Left forelimb (tissue), 1 donor: ENCODE data around the gene ATXN8OS.
"Not testable (repeated sequence)": the region's sequence is repeated elsewhere in the genome, so short reads cannot be mapped to it uniquely, and the experiment has no call there.

Experiments used
- DNase-seq: peaks from one replicate; pipeline ENCODE4 v3.0.0-alpha.2; 2018; ENCODE audit warnings: low spot score

ATXN8OS gene

DNA sequence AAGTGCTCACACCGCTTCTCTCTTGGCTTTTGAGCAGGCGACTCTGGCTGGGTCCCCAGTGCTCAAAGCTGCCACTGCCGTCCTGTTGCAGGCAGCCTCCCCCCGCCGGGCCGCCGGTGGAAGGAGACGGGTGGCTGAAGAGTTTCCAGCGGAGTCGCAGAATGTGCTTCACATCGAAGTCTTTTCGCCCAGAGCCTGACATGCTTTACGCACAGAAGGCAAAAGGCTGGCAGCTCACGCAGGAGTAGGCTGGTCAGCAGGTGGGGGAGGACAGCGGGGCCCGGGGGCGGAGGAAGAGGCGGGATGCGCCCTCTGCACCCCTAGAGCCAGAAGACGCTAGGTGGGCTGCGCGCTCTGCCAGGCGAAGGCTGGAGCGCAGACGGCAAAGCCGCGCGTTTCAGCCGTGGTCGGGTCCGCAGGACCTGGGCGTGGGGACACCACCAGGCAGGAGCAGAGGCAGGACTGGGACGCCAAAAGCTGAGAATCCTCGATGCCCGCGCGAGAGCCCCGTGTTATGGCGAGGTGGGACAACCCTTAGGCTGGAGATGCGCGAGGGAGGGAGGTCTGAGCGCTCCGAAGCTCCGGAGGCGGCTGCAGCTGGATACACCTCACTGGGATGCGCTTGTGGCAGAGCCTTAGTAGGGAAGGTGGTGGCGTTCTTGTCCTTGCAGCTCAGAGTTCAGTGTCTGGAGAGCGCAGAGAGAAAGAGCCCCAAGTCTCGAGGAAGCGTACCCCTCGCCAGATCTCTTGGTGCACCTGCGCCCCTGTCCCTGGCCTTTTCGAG, at the start of gene ATXN8OS:
ATXN8OS (plus strand) TSS at position 329 of the 784 bp plus-strand sequence.
- DNase-seq = no peak

DNA sequence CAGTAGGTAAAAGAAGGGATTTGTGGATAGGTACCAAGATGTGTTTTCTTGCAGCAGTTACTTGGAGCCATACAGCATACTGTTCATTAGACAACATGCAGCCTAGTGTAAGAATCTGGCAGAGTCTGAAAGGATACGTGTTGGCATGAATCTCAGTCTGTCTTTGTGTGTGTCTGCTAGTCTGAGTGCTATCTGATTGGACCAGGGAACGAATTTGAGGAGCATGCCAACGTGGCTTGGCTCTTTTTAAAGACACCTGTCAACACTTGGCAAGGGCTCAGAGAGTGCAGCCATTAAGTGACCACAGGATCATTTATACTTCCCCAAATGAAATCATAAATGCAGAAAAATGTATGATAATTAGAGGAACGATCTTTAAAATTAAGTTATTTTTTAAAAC, 27.6 kb upstream of the ATXN8OS start:
- no peak for DNase-seq

DNA sequence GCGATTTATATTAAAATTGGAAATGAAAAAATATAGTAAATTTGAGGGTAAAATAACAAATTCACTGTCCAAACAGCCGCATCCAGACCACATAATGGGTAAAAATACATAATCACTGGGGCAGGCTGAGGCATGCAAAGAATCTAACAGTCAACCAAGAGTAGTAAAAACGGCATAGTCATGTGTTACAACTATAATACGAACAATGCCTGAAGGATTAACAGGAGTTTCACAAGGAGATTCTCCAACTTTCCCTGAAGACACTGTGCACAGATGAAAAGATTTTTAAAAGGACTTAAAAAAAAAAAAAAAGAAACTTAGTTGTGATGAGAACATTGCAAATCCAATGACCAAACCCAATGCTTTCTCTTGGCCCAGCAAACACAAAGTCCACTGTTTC, 20.4 kb upstream of the ATXN8OS start:
- no peak for DNase-seq

DNA sequence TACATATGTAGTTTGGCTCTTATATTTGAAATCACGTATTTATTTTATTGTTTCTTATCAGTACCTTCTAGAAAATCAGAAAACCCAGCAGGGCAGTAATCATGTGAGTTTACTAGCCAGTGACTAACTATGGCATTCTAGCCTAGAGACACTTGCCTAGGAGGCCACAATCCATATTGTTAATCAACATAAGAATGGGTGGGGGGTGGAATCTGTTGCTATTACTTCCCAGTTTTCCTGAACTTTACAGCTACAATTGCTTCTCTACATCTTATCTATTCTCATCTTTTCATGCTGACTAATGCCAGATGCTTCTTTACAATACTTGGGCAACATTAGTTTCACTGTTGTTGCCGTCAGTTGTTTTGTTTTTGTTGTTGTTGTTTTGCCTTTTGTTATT, 18.7 kb upstream of the ATXN8OS start:
- no peak for DNase-seq

DNA sequence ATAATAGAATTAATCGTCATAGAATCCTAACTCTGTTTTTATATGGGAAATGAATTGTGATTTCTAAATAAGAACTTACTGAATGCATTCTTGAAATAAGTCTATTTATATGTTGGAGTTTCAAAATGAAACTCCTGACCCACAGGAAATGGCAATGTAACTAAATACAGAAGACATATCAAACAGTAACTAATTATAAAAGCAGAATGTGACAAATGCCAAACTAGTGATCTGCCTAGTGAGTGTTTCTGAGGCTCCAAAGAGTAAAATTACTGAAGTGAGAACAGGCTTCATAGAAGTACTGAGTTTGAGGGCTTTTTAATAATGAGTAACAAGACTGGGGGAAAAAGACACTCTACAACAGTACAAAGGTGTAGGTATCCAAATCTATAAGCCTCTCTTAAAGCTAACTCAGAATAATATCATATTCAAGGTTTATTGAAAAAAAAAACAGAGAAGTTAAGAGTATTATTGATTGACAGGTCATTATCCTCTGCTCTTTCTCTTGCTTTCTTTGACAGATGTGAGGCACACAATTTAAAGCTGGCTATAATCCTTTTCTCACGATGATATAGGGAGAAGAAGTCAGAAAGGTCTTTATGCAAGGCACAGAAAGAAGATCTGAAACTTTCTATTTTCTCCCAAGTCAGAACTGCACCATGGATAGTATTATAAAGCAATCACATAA, 17.4 kb upstream of the ATXN8OS start:
- DNase-seq = no peak

DNA sequence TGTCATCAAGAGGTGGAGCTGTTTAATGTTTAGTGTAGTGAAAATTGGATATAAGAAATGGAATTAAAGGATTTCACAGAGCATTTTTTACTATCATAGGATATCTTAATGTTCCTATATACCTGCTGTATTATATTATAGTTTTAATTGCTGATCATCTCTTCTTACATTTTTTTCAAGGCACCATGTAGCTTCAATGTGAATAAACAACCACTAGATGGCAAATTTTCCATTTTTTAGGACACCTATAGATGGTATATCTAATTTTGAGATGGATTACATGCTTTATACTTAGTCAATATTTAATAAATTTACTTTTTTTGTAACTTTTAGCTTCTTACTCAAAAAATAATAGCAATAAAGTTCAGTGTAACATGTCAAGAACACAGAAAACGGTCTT, 9.0 kb upstream of the ATXN8OS start:
- DNase-seq = no peak

DNA sequence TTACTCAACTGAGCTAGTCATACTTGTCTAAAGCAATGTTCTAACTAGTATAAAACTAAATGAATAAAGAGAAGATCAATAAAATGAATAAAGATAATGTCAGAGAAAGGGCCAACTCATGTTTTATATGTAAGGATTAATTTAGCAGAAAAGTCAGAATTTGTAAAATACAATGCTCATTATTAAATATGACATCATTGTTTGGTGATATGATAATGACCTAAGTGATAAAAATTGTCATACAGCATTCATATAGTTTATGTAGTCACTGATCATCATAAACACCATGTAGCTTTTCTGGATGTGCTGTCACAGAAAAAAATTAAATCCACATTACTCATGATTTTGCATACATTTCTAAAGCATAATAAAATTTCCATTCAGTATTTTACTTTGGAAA, 3.1 kb upstream of the ATXN8OS start:
- no peak for DNase-seq

DNA sequence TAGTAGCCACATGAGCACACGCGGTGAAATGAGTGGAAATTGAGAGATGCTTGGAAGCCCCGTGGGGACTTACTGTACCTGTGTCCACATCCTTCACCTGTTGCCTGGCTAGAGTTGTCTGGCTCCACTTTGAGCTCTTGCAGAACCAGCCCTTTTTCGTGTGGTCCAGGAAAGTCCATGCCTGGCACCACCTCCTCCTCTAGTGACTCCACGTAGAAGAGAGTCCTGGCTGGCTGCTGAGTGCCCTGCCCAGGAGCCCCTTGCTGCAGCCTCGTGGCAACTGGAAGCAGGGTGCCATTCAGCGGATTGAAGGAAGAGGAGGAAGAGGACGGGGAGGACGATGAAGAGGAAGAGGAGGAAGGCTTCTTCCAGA, 515 bp upstream of the ATXN8OS start:
- DNase-seq = no peak

DNA sequence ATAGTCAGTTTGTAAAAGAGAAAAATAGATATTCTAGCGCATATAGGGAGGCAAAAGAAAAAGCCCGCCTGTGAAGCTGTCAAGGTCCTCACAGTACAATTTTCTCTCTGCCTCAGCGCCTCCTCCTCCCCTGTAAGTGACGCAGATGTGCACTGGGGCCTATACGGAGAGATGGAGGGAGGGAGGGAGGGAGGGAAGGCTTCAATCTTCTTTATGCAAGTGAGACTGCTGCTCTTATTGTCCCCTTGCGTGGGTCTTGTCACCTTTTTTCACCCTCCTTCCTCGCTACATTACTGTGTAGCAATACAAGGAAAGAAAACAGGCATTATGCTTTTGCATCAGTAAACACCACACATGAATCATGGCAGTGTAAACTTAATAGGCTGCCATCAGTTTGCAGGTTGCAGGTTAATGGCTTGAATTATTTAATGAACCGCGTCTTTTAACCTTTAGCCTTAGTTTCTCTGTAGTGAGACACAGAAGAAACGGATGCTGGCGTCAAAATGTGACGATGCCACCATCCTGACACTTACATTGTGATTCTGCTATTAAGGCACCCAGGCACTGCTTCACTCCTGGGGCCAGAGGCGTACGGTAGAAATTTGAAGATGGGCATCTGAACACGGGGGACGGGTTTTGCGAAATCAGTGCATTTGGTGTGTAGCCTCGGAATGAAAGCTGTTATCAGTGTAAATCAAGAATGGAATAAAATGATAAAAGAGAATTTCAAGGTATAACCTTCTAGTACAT, 905 bp downstream of the ATXN8OS start, which contains the start of gene KLHL1:
KLHL1 (minus strand) TSS at position 97 of the 750 bp plus-strand sequence. CDS start 753 bp downstream, outside the sequence.
- DNase-seq = no peak

DNA sequence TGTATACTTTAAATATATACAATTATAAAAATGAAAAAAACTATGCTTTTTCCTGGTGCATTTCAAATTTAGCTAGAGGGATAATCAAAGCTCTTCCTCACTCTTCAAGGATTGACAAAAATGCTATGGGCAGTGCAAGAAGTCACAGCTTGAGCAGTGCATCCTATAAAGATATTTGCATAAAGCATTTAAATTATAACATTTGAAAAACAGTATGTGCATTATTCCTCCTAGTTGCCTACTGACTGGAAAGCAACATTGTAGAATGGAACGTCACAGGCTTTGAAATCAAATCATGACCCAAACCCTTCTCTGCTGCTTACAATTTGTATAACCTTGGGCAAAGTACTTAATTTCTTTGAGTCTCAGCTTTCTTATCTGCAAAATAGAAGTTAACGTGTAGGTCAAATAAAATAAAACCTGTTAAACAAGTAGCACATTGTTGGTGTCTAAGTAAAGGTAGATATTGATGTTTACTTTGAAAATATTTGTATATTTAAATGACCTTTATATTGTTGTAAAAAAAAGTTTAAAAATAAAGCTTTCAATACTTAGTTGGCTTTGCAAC, 9.8 kb downstream of the ATXN8OS start:
- DNase-seq = no peak

DNA sequence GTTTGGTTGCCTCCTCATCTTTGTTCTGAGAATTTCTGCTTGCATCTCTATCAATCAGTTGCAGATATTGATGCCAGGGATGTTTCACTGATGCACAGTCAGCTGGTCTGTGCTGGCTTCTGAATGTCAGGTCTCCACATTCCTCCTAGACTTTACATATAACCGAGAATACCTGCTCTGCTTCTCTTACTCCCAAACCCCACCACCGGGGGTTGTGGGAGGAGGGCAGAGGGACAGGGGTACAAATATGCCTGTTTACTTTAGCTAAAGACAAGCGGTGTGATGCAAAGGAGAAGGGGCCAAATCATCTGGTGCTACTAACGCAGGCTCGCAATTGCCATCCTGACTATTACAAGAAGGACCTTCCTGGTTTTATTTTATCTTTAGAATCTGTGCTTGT, 18.1 kb downstream of the ATXN8OS start:
- no peak for DNase-seq

DNA sequence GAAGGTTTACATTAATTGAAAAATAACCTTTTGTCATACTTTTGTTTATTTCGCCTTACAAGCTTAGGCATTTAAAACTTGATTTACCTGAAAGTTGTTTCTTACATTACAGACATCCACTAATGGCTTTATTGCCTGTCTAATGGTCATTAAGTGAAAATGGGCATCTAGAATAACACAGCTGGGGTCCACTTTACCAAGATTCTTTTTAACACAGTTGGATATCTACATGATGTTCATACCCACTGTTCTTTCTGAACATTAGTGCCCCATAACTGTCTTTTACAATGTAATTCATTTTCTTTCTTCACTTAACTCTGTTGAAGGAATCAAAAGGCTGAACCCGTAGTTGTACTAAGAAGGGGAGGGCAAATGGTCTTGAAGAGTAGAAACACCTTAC, 20.5 kb downstream of the ATXN8OS start:
- DNase-seq = no peak

DNA sequence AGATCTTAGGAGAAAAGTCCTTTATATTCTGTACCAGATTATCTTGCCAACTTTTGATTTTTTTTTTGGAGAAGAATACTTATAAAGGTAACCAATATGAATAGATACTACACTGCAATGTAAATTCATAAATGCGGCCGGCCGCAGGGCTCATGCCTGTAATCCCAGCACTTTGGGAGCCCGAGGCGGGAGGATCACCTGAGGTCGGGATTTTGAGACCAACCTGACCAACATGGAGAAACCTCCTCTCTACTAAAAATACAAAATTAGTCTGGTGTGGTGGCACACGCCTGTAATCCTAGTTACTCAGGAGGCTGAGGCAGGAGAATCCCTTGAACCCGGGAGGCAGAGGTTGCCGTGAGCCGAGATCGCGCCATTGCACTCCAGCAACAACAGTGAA, 35.0 kb downstream of the ATXN8OS start:
- not testable (repeated sequence) for DNase-seq

DNA sequence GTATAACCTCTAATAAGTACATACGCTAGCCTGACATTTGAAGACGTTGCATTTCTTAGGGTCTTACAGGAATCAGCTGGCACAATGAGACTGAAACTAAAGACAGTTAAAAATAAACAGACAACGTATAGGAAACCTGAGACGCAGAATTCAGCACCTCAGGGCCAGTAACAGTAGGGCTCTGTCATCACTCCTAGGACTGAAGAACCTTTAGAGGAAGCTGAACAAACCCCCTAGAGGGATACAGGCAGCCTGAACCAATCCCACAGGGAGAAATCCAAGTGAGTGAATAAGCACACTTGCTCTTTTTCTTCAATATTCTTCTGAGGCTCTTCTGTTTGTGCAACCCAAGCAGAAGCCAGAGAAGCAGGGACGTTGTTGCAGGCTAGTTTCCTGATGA, 54.5 kb downstream of the ATXN8OS start:
- no peak for DNase-seq

DNA sequence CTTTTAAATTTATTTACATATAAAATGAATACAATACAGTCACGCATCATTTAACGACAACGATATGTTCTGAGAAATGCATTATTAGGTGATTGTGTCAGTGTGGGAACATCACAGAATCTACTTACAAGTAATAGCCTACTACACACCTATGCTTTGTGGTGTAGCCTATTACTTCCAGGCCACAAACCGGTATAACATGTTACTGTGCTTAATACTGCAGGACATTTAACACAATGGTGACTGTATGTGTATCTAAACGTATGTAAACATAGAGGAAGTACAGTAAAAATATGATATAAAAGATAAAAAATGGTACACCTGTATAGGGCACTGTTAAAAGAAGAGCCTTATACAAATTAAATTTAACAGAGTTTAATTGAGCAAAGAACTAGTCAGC, 63.1 kb downstream of the ATXN8OS start:
- DNase-seq = no peak

DNA sequence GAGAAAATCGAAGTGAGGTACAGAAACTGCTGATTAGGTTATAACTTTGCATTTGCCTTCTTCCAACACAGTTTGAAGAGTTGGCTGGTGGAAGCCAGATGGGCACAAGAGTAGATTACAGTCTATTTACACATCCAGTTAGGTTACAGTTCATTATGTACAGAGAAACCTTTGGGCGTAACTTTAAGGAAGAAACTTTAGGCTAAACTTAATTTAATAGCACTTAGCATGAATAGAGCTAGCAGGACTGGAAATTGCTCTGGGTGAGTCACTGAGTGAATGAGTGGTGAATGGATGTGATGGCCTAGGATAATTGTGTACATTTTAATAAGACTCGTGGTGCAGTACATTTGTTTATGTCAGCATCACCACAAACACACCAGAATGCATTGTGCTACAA, 63.5 kb downstream of the ATXN8OS start:
- DNase-seq = no peak

DNA sequence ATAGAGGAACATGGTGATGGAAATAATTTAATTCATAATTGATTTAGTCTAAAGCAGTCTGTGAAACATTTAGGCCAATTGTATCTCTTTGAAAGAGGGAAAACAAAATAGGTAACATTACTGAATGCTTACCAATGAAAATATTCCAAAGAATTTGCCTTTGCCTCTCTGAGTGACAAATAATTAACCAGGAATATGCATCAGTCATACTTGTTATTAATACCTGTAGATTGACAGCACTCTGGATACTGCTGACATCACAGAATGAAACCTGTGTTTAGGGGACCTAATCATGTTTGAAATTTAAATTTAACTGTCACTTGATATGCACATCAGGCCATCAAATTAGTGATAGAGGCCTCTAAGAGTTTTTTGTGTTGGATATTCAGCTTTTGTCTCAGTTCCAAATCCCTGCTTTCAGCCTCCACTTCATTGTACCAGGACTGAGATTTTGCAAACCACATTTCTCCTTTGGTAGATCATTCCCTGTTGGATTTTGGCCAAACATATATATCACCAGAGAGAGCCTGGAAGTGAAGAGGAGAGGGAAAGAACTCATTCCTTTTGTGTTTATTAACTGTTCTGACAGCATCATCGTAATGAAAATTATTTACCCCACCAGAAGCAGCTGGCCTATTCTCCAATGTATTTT, 65.4 kb downstream of the ATXN8OS start:
- no peak for DNase-seq

DNA sequence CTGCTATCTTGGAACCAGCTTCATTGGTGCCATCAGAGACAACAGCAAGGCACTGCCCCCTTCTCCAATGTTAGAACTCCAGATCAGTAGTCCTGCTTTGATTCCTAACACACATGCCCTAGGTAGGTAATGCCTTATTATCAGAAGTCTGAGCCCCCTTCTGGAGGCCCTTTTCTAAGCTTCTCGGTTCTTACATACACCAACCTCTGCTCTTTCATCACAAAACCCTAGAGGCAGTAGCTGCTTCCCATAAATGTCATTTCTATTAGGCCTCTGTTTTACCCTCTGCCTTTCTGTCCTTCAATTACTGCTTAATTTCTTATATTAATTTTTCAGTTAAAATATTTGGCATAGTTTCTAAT, 66.0 kb downstream of the ATXN8OS start:
- DNase-seq = no peak

DNA sequence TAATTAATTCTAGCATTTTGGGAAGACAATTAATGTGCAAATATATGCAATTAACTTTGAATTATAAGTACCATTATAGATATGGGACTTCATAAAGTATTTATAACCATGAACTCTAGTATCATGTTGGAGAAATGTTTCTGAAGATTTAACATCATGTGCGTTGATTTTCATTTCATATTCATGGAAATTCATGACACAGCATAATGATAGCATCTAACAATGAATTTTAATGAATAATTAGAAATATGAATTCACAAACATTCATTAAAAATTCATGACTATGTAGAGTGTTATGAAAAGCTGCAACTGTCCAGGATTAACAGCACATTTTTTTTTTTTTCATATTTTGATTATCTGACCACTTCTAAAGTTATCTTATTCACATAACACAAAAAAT, 70.7 kb downstream of the ATXN8OS start:
- DNase-seq = no peak
